ENCODE measurements around the gene PLD1.

- TF ChIP-seq YY1 (tag by site-specific recombination; IDR thresholded peaks at IDR 0.05), result no peak
- no peak for TF ChIP-seq ZNF184 (tag by site-specific recombination; IDR thresholded peaks at IDR 0.05)
- no peak for TF ChIP-seq ZNF302 (tag by site-specific recombination; IDR thresholded peaks at IDR 0.05; ENCODE audit: low read depth)
- TF ChIP-seq CTCF (tag by site-specific recombination; IDR thresholded peaks at IDR 0.05), result no peak
Measured at GRCh38 chr3:171691485-171691884, 118.8 kb downstream of the PLD1 start.

Measured in HEK293 (cell line).